A172 (cell line): Measurements from ENCODE around the gene ZNF529. TPM values are rescaled to one million over a fixed set of nuclear protein-coding genes. Genes with fewer than 3 reads are reported as not detected.
"Not testable (repeated sequence)": the region's sequence is repeated elsewhere in the genome, so short reads cannot be mapped to it uniquely, and the experiment has no call there.

Experiments
- DNase-seq: peaks from one replicate; pipeline ENCODE4 v3.0.0-alpha.2; 2015; ENCODE audit warnings: low spot score
- total RNA-seq: library from RNA; depleted of rRNA; stranded (reverse); fragments of >200 nt; shearing (Covaris generic); gene quantifications from 2 replicates; pipeline ENCODE4 v1.2.3, GENCODE V29; 2014; rRNA removed

Gene ZNF529
- total RNA-seq = 6.8 and 7.7 TPM in 2 replicates

DNA sequence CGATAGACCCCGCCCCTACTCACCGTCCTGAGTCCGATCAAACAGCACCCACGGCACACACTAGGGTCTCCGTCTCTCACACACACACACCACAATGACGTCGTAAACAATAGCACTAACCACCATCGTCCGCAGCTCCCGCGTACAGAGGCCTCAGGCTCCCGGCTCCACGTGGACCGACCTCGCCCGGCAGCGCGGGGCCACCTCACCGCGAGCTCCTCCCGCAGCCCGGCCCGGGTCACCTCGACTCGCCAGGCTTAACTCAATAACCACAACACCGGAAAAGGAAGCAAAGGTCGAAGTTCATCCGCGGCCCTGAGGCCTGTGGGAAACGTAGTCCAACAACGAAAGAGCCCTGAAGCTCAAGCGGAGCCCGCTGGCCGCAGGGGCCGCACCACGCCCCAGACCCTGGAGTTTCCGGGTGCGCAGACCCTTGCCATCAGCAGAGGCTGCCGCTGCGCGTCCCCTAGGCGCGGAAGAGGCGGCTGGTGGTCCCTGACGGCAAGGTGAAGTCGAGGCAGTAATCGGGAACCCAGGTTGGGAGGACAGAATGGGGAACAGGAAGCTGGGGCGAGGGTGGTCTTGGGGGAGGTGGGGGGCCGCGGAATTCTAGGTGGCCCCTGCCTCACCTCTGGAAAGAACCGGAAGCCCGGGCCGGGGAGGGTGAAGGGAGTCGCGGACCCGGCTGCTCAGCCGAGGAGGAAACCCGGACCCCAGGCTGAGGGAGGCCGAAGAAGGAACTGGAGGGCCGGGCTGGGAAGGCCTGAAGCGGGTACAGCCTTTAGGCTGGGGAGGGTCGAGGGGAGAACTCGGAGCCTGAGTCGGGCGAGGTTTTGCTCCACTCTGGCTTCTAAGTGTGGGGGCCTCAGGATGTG lies at the start of gene ZNF529:
TSS of gene ZNF529 (minus strand) at position 273 of the 875 bp plus-strand sequence. CDS start 946 bp downstream, outside the sequence.
- peak; percentile 88 for DNase-seq

DNA sequence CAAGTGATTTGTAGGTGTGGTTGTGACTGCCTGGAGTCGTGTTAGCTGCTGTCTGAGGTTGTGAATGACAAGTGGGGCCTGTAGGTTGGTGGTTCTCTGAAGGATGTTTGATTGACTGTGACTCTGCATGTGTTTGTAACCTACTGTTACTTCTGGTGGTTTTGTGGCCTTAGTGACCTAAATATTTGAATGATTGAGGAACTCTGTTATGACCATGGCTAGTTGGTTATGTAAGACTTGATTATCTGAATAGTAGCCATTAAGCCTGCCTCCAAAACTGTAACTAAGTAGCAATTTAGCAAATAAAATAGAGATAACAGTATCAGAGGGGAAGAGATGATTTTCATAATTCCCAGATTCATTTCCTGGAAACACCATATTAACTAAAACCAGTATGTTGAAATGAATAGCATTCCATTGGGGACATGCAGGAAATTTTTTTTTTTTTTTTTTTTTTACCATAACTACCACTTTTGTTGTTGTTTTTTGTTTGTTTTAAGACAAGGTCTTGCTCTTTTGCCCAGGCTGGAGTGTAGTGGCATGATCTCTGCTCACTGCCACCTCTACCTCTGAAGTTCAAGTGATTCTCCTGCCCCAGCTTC lies 32.9 kb upstream of the ZNF529 start:
- DNase-seq = no peak

DNA sequence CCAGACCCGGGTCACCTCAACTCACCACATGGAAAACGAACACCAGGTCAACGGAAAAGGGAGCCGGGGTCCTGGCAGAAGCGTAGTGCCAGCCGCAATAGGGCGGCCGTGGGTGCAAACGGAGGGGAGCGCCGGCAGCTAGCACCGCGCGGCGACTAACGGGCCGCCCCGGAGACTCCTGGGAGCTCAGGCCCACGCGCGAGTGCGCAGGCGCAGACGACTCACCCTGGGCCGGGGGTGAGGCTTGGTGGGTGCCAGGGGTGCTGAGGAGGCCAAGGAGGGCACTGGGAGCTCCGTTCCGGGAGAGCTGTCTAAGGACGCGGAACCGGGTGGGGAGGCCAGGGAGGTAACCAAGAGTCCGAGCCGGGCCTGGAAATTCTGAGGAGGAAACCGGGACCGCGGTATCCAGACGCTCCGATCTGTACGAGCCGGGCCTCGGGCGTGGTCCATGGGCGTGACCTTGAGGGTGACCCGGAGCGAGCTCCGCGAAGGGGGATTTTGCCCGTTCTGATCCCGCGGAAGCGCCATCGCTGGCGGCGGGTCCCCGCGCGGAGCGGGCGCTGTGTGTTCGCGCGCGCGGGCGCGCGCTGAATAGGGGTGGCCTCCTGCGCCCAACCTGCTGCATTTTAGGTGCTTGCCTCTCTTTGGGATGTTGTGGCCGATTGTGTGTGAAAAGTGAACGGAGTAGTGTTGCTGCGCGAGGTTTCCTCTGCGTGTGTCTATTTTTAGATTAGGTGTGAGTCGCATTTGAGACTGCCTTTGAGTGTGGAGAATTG lies 32.2 kb upstream of the ZNF529 start, which contains the start of gene ZNF382:
TSS of gene ZNF382 (plus strand) at position 213 of the 776 bp plus-strand sequence. CDS start 4,602 bp downstream, outside the sequence.
- no peak for DNase-seq

DNA sequence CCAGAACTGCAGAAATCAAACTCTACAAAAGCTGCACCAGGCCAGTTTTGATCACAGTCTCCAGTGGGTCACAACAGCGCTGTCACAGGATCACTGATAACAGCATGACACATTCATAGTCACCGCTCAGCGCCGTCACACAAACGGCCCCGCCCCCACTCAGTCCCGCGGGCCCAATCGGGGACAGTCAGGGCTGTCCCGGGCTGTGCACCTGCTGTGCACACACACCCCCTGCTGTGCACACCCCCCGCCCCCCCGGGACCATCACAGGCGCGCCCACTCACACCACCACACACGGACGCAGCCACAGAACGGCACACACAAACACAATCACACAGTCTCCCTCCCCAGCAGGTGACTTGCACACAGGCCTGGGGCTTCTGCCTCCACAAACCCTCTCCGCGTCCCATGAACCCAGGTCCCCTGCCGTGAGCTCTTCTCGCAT lies 31.6 kb upstream of the ZNF529 start:
- peak; percentile 32 for DNase-seq

DNA sequence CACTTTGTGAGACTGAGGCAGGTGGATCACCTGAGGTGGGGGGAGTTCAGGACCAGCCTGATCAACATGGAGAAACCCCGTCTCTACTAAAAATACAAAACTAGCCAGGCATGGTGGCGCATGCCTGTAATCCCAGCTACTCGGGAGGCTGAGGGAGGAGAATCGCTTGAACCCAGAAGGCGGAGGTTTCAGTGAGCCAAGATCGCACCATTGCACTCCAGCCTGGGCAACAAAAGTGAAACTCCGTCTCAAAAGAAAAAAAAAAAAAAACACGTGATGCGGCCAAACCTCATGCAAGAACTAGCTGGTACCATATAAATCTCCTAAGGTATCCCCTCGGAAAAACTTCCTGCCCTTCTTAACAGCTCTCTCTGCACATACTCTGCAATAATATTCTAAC lies 29.6 kb upstream of the ZNF529 start:
- DNase-seq = not testable (repeated sequence)

DNA sequence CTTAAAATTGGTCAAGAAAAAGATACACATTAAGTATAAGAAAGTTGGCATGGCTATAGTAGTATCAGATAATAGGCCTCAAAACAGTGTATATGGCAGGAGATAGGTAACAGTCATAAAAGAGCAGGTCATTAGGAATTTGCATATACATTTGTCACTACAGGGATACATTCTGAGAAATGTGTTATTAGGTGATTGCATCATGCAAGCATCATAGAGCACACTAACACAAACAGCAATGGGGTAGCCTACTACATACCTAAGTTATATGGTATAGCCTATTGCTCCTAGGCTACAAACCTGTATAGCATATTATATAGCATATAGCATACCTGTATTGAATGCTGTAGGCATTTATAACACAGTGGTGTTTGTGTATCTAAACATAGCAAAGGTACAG lies 6.2 kb upstream of the ZNF529 start:
- no peak for DNase-seq

DNA sequence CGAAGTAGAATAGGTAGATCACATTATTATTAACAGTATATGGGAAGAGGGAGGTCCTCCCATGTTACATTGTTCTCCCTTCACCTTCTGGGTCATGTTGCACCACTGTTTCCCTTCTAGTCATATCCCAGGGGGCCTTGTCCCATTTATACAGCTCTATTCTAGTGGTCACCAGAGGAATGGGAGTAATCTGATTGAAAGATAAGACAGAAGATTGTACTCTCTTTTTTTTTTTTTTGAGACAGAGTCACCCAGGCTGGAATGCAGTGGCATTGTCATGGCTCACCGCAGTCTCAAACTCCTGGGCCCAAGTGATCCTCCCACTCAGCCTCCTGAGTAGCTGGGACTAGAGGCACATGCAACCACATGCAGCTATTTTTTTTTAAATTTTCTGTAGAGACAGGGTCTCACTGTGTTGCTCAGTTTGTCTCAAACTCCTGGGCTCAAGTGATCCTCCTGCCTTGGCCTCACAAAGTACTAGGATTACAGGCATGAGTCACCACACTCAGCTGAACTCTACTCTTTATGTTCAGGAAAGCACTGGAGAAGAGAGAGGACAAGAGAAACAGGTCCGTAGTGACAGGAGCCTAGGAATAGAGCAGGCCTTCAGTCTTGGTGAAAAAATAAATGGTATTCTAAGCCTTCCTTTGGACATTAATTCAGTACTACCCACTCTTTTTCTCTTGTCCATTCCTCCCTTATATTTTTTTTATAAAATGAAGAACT lies 4.3 kb upstream of the ZNF529 start:
- no peak for DNase-seq

DNA sequence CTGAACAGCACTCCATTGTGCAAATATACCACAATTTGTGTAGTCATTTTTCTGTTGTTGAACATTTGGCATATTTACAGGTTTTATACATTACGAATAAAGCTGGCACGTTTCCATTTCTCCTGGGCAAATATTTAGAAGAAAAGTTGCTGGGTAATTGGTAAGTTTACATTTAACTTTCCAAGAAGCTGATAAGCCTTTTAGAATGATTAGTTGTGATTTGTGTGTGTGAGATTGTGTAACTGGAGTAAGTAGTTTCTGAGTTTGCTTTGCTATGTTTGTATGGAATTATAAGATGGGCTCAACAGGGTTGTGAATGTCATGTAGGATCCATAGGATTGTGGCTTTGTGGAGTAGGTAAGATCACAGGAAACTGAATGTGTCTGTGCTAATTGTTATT lies 1.6 kb upstream of the ZNF529 start:
- DNase-seq = no peak

DNA sequence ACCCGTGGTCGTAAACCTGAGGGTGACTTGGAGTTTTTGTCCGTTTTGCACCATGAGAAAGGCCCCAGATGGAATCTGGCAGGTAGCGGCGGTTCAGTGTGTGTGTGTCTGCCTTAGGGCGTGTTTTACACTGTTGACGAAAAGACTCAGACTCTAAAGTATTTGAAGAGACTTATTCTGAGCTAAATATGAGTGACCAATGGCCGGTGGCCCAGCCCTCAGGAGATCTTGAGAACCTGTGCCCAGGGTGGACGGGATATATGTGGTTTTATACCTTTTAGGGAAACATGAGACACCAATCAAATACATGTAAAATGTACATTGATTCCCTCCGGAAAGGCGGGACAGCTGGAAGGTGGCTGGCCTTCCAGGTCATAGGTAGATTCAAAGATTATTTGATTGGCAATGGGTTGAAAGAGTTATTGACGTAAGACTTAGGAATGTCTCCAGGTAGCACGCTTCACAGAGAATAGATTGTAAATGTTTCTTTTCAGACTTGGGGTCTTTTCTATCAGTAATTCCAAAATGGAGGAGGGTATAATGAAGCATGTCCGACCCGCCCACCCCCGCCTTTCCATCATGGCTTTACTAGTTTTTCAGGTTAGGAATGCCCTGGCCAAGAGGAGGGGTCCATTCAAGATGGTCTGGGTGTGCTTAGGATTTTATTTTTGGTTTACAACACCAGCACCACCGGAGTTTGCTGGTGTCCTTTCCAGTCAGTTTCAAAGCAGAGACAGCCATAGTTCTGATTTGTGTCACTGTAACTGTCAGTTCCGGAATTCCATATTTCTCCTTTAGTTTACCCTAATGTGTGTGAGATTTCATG lies 1.0 kb upstream of the ZNF529 start:
- no peak for DNase-seq

DNA sequence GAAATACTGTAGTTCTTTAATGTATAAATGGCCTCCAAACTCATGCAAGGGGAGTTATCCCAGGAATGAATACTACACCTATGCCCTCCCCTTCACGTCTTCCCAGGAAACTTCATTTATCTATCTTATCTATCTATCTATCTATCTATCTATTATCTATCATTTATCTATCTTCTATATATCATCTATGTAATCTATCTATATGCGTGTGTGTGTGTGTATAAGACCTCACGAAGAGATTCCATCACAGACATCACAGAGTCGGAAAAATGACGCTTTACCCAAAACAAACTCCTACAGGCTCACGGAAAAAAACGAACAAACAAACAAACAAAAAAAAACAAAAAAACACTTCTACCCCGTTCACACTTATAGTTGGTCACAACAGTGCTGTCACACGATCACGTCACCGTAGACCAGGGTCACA lies 486 bp downstream of the ZNF529 start:
- no peak for DNase-seq

DNA sequence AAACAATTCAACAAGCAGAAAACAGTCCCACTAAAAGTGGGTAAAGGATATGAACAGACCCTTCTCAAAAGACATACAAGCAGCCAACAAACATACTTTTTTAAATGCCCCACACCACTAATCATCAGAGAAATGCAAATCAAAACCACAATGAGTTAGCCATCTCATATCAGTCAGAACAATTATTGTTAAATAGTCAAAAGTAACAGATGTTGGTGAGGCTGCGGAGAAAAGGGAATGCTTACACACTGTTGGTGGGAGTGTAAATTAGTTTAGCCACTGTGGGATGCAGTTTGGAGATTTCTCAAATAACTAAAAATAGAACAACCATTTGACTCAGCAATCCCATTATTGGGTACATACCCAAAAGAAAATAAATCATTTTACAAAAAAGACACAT lies 8.7 kb downstream of the ZNF529 start:
- DNase-seq = no peak

DNA sequence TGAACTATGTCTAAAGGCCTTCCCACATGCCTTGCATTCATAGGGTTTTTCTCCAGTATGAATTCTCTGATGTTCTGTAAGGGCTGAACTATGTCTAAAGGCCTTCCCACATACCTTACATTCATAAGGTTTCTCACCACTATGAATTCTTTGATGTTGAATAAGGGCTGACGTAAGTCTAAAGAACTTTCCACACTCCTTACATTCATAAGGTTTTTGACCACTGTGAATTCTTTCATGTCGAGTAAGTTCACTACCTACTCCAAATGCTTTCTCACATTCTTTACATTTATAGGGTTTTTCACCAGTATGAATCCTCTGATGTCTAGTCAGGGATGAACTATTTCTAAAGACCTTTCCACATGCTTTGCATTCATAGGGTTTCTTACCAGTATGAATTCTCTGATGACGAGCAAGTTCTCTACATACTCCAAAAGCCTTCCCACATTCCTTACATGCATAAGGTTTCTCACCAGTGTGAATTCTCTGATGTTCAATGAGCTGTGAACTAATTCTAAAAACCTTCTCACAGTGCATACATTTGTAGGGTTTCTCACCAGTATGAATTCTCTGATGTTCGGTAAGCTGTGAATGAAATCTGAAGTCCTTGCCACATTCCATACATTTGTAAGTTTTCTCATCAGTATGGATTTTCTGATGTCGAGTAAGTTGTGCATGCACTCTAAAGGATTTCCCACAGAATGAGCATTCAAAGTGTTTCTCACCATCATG lies 25.9 kb downstream of the ZNF529 start:
- DNase-seq = no peak

DNA sequence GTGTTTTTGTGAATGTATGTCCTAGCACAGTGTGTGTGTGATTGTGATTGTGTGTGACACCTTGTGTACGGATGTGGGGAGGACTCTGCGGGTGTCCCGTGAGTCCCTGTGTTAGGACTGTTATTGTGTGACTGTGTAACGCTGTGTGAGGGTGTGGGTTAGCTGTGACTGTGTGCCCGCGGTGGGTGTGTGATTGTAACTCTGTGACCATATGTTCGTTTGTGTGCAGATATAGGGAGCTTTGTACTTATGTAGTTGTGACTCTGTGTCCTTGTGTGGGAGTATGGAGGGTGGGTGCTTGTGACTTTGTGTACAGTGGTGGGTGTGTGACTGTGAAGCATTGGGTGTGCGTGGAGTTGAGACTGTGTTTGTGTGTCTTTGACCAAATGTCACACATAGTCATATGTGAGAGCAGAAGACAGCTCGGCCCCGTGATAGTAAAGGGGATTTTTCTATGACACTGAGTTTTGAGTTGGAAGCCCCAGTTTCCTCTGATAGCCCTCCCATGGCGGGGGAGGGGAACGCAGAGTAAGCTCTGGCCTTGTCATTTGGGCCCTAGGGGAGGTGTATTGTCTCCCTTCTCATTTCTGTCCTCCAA lies 44.1 kb downstream of the ZNF529 start:
- DNase-seq = no peak

DNA sequence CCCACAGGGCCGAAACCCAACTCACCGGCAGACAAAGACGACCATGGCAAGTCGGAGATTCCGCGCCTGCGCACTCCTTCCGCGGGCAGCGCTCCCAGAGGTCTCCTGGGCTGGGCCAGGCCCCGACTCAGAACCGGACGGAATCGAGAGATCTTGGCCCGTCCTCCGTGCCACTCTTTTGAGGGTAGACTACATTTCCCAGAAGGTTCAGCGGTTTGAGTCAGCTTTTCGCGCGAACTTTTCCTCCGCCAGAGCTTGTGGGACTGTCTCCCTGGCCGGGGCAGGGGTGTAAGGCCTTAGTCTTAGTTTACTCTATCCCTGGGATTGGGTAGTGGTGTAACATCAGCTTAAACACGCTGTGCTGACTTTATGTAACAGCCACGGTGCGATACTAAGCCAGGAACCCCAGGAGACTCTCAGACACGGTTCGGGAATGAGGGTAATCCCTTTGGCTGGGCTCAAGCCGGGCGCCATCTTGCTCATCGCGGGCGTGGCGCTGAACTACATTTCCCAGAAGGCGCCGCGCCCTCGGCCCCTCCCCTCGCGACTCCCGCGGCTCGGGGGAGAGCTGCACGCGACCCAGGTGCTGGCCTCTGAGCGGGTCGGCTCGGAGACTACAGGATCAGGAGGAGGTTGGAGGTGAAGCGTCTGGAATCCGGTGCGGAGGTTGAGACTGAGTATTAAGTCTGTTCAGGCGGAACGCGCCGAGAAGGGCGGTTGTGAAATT lies 44.7 kb downstream of the ZNF529 start, which contains the start of gene ZNF260:
TSS of gene ZNF260 (minus strand) at position 78 of the 727 bp plus-strand sequence. CDS start 13,033 bp downstream, outside the sequence.
- peak; percentile 92 for DNase-seq

DNA sequence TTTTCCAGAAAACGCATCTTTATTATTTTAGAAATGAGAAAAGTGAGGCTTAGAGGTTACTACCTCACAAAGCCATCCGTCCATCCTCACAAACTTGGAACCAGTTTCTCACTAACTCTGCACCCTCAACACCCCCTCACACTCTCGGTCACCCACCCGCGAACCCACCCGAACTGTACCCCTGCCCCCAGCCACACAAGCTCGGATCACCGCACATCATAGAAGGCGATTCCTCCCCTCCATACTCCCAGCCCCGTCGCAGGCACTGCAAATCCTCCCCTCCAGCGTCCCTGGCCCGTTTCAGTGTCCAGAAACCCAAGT lies 45.3 kb downstream of the ZNF529 start:
- no peak for DNase-seq

DNA sequence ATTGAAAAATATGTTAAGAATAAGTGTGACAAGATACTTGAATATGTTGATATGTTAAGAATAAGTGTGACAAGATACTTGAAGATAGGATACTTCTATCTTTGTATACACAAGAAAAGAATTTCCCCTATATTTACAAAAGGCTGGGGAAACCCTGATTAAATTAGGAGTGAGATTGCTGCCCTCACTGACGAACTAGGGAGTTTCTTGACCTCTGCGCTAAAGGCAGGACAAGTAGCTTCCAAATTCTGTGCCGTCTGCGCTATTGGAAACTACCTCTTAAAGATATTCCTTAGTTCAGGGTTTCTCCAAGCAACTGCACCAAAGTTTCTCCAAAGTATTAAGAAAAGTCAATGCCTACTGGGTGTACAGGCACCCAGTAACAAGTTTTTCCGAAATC lies 45.8 kb downstream of the ZNF529 start:
- DNase-seq = no peak

DNA sequence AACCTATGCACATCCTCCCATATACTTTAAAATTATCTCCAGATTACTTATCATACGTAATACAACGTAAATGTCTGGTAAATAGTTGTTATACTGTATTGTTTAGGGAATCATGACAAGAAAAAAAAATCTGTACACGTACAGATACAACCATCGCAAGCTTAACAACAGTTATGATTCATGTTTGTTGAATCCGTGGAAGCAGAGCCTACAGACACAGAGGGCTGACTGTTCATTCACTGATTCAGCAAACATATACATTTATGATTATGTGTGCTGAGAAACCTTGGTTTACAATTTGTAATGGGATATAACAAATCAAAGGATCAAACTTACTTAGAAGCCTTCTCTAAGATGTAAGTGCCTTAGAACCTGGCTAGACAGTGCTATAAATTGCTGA lies 46.5 kb downstream of the ZNF529 start:
- no peak for DNase-seq

DNA sequence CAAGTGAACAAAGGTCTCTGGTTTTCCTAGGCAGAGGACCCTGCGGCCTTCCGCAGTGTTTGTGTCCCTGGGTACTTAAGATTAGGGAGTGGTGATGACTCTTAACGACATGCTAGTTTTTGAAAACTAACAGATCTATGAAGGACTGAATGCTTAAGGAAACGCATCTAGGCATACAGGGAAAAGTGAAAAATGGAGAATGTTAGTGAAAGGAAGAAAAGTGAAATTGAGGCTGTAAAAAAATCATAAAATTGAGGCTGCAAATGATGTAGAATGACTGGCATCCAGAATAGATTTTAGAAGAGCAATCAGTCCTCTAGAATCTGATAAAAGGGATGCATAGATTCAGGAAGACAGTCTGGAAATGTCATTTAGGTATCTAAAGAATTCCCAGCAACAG lies 48.5 kb downstream of the ZNF529 start:
- DNase-seq = no peak
